GM19455 (cell line): ENCODE results near the gene SLC6A2.

ENCODE experiments used
- ATAC-seq: cut with Tn5 transposase; IDR thresholded peaks from one replicate; pipeline ENCODE4 v1.9.1; 2021; ENCODE audit not compliant: unreplicated experiment

SLC6A2 gene

DNA sequence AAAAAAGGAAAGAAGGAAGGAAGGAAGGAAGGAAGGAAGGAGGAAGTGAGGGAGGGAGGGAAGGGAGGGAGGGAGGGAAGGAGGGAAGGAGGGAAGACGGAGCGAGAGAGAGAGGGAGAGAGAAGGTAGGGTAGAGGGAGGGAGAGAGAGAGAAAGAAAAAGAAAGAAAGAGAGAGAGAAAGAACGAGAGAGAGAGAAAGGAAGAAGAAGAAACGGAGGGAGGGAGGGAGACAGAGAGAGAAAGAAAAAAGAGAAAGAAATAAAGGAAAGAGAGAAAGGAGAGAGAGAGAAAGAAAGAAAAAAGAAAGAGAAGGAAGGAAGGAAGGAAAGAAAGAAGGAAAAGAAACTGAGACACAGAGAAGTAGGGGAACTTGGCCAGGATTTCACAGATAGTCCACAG, 8.4 kb upstream of the SLC6A2 start:
- no peak for ATAC-seq

DNA sequence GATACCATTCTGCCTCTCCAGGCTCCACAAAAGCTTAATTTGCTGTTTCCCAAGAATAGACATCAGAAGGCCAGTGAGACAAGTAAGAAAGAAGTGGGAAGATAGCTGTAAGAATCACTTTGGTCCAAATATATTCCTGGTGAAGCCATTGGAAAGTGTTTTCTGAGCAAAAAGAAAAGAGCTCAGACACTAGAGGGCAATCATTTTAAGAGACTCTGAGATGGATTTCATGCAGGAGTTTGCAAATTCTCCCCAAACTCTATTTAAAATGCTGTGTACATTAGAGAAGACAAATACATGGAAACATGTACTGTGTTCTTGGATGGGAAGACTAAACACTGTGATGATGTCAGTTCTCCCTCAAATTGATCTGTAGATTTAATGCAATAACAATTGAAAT, 8.0 kb upstream of the SLC6A2 start:
- ATAC-seq, result no peak

DNA sequence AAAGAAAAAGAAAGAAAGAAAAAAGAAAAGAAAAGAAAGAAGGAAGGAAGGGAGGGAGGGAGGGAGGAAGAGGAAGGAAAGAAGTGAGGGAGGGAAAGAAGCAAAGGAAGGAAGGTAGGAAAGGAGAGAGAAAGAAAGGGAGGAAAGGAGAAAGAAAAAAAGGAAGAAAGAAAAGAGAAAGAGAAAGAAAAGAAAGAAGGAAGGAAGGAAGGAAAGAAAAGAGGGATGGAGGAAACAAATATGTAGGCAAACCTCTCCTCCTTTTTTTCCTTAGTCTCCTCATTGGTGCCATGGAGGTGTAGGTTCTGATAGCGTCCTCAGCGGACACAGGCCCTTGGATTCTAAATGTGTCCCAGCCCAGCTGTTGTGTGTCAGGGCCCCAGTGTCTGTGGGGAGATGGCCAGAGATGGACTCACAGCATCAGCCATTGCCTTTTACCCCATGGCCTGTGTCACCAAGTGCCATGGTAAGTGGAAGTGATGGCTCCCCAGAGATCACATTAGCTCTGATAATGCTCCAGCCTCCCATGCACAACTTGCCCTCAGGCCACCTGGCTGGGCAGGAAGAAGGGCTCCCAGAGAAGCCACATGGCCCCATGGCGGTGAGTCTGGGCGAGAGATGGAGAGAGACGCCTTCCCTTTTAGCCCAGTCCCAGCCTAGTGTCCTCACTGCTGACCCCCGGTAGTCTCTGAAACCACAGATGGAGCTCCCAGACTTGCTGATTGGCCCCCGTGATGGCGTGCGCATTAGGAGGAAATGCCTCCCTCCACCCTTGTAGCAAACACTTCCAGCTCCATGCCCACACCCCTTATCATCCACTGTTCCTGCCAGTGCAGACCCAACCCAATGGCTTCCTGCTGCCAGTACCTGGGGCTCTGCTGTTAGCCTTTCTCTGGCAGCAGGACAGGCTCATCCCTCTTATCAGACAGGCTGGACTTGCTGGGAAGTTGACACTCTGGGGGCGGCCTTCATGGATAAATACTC, 3.7 kb upstream of the SLC6A2 start:
- no peak for ATAC-seq

DNA sequence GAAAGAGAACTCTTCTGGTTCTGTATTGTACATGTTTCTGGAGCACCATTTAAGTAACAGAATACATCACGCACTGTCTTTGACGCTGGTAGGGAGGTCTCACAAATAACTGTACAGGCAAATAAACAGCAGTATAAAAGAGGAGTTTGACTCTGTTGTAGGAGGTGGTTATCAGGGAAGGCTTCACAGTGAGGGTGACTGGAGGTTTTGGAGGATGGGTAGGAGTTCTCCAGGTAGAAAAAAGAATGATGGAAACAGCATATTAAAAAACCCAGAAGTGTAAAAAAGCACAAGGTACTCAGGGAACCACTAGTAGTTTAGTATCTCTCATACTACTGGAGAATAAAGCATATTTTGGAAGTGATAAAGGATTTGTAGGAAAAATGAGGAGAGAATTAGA, 2.7 kb upstream of the SLC6A2 start:
- ATAC-seq, result no peak

DNA sequence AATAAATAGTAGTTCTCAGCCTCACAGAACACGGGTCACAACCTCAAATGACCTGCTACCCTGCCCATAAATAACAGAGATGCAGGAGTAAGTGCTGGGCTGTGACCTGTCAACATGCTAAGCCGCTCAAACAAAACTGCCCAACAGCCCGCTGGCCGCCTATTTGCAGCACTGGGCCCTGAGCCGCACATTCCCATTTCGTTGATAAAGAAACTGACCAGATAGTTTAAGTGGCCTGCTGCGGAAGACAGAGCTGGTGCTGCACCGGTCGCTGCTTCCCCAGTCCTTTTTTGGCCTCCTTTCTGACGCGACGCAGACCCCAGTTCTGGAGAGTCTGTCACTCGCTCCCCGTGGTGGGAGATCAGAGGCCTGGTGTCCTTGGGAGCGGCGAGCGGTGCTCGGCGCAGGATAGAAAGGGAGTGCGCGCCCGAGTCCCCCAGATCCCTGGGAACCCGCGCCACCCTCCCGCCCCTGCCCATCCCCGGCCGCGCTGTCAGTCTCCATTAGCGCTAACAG, 349 bp upstream of the SLC6A2 start:
- no peak for ATAC-seq

DNA sequence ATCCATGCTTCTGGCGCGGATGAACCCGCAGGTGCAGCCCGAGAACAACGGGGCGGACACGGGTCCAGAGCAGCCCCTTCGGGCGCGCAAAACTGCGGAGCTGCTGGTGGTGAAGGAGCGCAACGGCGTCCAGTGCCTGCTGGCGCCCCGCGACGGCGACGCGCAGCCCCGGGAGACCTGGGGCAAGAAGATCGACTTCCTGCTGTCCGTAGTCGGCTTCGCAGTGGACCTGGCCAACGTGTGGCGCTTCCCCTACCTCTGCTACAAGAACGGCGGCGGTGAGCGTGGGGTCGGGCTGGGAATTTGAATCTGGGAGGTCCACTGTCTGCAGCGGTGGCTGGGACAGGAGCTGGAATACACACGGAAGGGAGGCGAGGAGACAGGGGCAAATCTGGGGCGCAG, 904 bp downstream of the SLC6A2 start:
- ATAC-seq, result no peak

DNA sequence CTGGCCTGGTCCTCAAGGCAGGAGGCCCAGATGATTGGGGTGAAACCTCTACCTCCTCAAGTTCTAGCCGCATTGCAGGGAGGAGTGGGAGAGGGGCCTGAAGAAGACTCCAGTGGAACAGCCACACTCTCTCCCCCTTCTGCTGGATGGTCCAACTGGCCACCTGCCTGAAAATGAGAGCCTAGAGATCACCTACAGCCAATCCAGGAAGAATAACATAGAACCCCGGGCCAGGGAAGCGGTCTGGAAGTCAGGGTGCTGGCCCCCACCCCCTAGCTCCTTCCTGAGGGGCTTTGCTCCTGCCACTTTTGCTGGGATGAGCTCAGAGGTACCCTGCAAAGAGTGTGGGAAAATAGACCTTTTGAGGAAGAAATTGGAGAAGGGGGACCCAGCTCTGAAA, 1.8 kb downstream of the SLC6A2 start:
- no peak for ATAC-seq

DNA sequence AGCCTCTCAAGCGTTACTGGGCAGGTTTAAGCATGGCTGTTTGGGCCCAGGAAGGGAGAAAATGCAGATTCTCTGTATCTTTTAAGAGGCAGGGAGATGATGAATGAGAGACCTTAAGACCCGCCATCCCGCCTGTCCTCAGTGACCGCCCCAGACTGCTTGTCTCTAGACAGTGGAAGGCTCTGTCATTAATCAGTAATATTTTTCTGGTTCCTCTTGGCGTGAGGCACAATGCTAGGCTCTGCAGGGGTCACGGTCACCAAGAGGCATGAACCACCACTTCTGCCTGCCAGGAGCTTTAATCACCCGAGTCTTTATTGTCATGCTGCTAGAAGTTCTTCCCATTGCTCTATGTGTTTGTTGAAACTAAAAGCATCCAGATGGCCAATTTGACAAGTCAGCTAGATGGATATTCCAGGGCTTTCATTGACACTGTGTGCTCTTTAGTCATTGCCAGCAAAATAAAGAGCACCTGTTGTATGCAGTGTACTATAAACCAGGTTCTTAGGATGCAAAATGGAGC, 3.2 kb downstream of the SLC6A2 start:
- ATAC-seq, result no peak

DNA sequence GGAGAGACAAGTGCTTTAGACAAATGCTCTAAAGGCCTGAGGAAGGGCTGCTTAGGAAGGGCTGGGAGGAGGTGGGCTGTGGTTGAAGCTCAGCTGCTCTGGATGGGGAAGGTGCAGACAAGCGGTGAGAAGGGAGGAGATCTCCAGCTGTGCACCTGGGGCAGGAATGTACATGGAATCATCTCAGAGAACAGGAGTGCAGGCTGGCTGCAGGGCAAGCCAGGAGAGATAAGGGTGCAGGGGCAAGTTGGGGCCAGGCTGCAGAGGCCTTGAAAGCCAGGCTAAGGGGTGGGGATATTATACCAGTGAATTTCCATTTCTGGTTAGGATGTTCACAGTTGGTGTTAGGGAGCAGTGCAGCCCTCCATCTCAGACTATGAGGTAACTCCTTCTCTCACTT, 4.2 kb downstream of the SLC6A2 start:
- no peak for ATAC-seq

DNA sequence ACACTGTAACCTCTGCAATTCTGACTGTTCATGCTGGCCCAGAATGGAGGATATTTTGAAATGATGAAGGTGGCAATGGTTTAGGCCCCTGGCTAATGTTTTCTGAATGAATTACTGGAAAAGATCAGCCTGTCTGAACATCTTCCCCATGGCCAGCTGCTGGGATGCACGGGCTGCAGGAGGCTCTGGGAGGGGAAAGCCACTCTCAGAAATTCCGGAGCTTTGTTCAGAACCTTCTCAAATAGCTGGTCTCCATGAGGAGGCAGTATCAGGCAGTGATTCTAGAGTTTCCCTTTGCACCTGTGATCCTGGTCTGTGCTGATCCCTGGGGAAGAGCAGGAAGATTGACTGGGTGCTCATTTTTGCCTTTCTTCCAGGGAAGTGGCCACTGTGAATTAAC, 5.0 kb downstream of the SLC6A2 start:
- ATAC-seq, result no peak

DNA sequence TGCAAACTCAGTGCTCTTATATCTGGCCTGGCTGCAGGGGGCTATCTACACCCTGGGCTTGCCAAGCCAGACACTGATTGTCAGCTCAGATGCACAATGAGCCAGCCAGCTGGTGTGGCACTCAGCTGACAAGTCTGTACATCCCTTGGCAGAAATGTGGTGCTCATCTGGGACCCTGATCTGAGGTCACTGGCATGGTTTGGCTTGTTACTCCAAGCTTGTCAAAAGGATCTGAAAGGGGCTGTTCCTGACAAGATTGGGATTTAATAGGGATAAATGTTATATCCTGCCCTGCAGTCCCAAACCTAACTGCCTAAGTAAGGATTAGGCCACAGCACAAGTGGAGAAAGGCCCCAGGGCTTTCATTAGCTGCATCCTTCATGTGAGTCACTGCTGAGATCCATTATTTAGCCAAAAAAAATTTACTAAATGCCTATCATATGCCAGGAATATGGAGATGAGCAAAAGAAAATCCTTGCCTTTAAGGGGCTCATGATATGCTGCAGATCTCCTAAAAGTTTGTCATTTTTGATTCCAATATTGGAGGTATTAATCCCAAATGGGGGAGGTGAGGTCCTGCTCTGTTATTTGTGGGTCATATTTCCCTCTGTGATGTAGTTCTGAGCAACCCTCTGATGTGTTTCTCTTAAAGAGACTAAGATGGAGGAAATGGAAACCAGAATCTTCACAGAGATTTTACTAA, 6.3 kb downstream of the SLC6A2 start:
- no peak for ATAC-seq

DNA sequence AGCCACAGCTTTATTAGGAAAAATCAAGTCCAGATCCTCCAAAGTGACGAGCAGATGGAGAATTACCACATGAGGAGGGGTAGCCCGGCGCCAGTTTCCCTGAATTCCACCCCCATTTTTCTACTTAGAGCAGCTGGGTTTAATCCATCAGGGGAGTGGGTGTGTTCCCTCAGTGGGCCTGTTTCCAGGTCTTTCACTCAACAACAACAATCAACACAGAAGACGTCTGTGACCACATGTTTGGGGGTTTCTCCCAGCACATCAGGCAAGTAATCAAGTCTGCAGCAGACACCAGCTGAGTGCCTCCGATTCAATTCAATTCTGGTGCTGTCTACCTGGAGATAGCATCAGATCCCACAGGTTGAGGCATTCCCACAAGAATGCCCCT, 6.8 kb downstream of the SLC6A2 start:
- ATAC-seq, result no peak

DNA sequence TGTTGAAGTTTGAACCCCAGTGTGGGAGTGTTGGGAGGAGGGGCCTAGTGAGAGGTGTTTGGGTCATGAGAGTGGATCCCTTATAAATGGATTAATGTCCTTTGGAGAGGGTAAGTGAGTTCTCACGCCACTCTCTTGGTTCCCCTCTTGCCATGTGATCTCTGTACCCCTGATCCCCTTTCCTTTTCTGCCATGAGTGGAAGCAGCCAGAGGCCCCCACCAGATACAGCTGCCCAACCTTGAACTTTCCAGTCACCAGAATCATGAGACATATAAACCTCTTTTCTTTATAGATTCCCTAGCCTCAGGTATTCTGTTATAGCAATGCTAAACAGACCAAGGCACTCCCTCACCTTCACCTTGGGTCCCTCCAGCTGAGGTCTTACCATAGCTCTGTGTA, 7.4 kb downstream of the SLC6A2 start:
- no peak for ATAC-seq

DNA sequence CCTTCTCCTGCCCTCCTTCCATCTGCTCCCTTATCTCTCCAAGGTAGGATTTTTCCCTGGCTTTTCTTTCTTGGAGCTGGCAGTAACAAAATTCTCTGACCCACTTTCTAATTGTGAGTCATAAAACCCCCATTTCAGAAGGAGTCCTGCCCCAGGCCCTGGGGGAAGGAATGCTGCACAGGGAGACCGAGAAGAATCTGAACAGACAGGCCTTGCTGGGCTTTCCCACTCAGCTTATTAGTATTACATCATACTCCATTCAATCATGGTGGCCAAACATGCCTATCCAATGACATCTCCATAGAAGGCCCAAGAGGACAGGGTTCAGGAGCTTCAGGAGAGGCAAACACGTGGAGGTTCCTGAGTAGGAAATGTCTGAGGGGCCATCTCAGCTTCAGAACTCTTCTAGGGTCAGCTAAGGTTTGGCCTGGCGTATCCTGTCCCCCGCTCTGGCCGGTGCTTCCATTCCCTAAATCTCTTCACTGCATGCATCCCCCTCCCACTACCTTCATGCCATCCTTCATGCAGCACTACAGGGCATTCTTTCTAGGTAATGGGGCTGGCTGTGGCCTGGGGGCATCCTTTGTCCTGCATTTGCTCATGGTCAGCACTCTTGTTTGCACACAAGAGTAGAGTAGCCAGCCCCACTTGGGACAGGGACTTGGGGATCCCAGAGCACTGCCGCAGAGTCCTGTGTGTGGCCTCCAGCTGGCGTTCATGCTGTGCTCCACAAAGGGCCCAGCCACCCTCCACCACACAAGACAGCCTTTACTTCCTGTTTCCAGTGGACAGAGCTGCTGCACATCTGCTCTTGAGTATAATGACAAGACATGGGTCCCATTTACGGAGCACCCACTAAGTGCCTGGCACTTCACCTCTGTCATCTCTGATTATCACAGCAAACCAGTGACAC, 8.2 kb downstream of the SLC6A2 start:
- no peak for ATAC-seq

DNA sequence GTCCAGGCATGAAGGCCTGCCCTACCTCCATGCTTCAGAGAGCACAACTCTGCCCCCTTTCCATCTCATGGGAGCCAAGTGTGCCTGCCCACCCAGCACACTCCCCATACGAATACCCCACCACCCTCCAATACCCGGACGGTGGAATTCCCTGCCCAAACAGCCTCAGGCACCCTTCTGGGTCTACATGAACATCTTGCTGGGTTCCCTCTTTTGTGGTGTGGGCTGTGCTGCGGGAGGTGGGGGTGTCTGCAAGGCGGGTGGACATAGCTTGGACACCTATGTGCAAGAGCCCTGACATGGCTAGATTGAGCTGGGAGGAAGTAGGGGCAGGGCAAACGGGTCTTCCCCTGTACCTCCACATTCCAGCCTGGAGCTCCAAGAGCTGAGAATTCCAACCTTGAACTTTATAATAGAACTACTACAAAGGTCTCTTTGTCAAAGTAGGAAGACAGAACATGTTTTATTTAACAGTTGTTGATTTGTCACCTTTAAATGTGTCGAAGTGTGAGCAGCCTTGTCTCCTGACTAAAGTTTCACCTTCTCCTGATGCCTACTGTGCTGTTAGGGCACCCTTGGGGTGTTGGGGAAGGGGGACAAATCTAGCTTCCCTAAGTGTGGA, 9.1 kb downstream of the SLC6A2 start:
- ATAC-seq, result no peak

DNA sequence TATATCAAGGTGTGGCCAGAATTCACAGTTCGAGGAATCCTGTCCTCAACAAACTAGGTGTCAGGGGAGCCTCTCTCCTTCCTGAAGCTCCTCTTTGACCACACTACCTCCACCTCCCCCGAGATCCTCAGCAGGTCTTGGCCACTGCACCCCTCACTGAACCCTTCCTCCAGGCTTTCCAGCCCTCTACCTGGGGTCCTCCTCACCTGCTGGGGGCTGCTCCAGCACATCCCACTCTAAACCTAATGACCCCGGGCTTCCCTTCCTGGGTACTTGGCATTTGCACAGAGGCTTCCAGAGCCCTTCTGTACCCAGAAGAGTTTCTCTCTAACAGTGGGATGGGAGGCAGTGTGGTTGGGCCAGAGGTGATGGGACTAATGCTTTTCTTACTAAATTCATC, 9.7 kb downstream of the SLC6A2 start:
- no peak for ATAC-seq

DNA sequence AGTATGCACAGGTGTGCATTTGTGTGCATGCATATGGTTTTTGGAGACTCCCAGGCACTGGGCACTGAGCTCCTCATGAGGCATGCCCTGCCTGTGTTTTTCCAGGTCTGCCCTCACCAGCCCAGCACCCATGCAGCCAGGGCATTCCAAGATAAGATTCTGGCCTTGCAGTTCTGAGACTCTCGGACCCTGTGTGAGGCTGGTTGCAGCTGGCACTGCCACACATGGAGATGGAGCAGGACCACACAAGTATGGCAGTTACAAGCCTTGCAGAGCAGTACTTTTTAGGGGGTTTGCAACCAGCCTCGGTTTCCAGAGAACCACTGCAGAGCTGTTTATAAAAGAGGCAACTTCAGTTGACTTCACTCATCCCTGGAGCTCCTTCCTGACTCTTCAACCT, 10.2 kb downstream of the SLC6A2 start:
- no peak for ATAC-seq

DNA sequence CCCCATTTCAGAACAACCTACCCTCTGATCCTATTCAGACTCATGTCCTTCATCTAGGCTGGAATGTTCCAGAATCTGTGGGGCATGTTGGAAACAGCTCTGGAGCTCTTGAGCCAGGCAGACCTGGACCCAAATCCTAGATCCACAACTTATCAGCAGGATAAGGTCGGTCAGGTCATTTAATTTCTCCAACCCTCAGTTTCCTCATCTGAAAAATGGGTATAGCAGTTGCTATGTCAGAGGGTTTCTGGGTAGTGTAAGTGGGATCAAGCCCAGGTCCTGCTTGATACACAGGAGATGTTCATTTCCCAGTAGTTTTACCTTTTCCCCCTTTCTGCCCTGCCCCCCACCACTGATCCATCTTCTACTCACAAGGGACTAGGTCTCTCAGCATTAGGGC, 12.0 kb downstream of the SLC6A2 start:
- ATAC-seq, result no peak

DNA sequence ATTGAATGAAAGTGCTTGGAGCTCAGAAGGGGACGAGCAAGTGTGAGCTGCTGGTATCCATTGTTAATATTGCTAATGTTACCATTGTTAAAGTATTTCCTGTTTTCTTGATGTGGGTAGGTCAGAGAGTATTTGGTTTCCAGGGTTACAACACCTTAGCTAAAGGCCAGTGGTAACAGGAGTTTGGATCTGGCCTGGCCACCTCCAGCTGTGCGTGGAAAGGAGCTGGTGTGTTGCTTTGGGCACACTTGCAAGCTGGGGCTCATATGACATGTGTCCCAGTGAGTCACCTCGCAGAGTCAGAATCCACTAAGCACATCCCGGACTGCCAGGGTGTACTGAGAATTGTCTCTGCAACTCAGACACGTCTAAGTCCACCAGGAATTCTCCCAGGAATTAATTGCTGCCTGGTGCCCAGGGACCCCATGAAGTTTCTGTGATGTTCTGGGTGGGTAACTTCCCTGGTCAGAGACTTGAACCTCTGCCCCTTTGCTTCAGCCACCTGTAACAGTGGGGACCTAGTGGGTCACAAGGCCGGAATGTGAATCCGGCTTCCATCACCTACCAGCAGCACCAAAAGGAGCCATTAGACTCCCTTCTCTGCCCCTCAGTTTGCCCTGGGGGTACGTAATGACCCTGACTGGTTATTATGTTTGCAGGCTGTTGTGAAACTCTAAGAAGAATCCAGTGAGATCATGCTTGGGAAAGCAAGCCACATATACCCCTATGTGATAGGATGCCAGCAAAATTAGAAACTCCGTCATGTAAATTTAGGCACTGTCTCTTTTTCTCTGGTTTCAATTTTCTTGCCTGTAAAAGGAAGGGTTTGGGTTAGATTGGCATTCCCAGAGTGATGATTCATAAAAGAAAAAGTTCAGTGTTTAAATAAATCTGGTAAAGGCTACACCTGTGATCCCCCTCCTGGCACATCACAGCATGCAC, 12.8 kb downstream of the SLC6A2 start:
- ATAC-seq, result no peak
